ENCODE data around the gene RNASE11. TPM values are rescaled to one million over a fixed set of nuclear protein-coding genes. Genes with fewer than 3 reads are reported as not detected.

The RNASE11 gene
- total RNA-seq, 2 experiments from 2014 or later: not detected

DNA sequence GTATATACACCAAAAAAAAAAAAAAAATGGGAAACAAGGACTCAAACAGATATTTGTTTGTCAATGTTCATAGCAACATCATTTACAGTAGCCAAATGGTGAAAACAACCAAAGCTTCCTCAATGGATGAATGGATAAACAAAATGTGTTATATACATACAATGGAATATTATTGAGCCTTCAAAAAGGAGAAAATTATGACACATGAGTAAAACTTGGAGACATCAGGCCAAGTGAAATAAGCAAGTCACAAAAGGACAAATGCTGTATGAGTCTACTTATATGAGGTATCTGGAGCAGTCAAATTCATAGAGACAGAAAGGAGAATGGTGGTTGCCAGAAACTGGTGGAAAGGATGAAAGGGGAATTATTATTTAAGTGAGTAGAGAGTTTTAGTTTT, 34.8 kb downstream of the RNASE11 start:
- H3K9me3 ChIP-seq (ENCODE audit: control insufficient read depth in 1 of 2, insufficient read depth in 1 of 2, low read length in 2 of 2): no peaks in the 10 kb centered on the region
- intact Hi-C loops (cut with DNase I, micrococcal nuclease): no loop called here
- no peaks in the 10 kb centered on the region for H3K4me1 ChIP-seq (ENCODE audit: insufficient read depth, low read length)
- H3K36me3 ChIP-seq (ENCODE audit: insufficient read depth, low read length): no peaks in the 10 kb centered on the region
- H3K27me3 ChIP-seq (ENCODE audit: control insufficient read depth in 1 of 2, insufficient read depth in 2 of 2, low read length in 2 of 2): peaks cover 0 to 7% of the 10 kb centered on the region in 2 experiments
- DNase-seq (no peak), ATAC-seq (ENCODE audit: poor library complexity) (no peak)
- Mint-ChIP-seq H3K4me3 (no peak overlapping the region), H3K36me3 (ENCODE audit: low read depth) (no peaks in the 10 kb centered on the region), H3K27ac (no peak overlapping the region), H3K9me3 (no peaks in the 10 kb centered on the region), H3K4me1 (ENCODE audit: low read depth) (no peaks in the 10 kb centered on the region), H3K27me3 (peaks cover 4% of the 10 kb centered on the region)
- ChIA-PET CTCF (no interaction called here), POLR2A (no interaction called here)
- no peak overlapping the region for H3K4me3 ChIP-seq (ENCODE audit: low read length)
- TF ChIP-seq, protein P1, sequence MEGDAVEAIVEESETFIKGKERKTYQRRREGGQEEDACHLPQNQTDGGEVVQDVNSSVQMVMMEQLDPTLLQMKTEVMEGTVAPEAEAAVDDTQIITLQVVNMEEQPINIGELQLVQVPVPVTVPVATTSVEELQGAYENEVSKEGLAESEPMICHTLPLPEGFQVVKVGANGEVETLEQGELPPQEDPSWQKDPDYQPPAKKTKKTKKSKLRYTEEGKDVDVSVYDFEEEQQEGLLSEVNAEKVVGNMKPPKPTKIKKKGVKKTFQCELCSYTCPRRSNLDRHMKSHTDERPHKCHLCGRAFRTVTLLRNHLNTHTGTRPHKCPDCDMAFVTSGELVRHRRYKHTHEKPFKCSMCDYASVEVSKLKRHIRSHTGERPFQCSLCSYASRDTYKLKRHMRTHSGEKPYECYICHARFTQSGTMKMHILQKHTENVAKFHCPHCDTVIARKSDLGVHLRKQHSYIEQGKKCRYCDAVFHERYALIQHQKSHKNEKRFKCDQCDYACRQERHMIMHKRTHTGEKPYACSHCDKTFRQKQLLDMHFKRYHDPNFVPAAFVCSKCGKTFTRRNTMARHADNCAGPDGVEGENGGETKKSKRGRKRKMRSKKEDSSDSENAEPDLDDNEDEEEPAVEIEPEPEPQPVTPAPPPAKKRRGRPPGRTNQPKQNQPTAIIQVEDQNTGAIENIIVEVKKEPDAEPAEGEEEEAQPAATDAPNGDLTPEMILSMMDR (IDR thresholded peaks at IDR 0.05): no peak
- no peak overlapping the region for H3K27ac ChIP-seq (ENCODE audit: low read depth in 1 of 2, low read length in 2 of 2)

DNA sequence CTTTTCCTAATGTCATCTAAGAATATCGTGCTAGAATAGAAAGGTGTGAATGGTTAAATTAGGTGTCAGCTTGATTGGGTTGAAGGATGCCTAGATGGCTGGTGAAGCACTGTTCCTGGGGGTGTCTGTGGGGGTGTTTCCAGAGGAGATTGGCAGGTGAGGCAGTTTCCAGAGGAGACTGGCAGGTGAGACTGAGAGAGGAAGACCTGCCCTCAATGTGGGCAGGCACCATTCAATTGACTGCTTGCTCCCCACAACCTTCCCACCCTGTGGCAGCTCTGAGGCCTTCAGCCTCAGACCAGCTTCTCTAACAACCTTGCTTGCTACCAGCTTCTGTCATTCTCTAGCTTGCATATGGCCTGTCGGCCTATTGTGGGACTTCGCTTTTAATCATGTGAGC, 36.2 kb downstream of the RNASE11 start:
- no peak overlapping the region for H3K4me3 Mint-ChIP-seq
- ChIA-PET POLR2A (no interaction called here), CTCF (no interaction called here)
- DNase-seq (no peak), ATAC-seq (ENCODE audit: poor library complexity) (no peak)
- H3K36me3 Mint-ChIP-seq (ENCODE audit: low read depth): no peaks in the 10 kb centered on the region
- H3K9me3 ChIP-seq (ENCODE audit: control insufficient read depth in 1 of 2, insufficient read depth in 1 of 2, low read length in 2 of 2): no peaks in the 10 kb centered on the region
- H3K36me3 ChIP-seq (ENCODE audit: insufficient read depth, low read length): no peaks in the 10 kb centered on the region
- H3K4me3 ChIP-seq (ENCODE audit: low read length): no peak overlapping the region
- no peak overlapping the region for H3K27ac Mint-ChIP-seq
- peaks cover 5% of the 10 kb centered on the region for H3K27me3 Mint-ChIP-seq
- no peaks in the 10 kb centered on the region for H3K4me1 Mint-ChIP-seq (ENCODE audit: low read depth)
- H3K4me1 ChIP-seq (ENCODE audit: insufficient read depth, low read length): no peaks in the 10 kb centered on the region
- no peak overlapping the region for H3K27ac ChIP-seq (ENCODE audit: low read depth in 1 of 2, low read length in 2 of 2)
- no peaks in the 10 kb centered on the region for H3K9me3 Mint-ChIP-seq
- TF ChIP-seq, protein P1 (IDR thresholded peaks at IDR 0.05): no peak
- intact Hi-C loops (cut with DNase I, micrococcal nuclease): no loop called here
- H3K27me3 ChIP-seq (ENCODE audit: control insufficient read depth in 1 of 2, insufficient read depth in 2 of 2, low read length in 2 of 2): peaks cover 1 to 4% of the 10 kb centered on the region in 2 experiments

DNA sequence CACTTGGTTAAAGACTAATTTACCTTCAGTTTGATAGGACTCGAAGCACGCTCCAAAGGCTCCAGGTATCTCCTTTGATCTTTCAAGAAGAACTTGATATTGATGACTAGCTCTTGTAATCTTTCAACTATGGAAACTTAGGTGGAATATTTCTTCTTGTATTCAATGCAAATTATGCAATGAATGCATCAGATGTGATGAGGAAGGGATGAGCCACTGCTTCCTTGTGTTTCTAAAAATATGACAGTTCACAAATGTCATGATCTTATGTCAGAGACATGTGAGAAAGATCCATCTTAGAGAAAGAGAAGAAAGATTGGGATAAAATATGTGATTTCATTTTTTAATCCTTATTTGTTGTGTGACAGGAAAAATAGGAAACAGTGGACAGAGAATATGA, 36.9 kb downstream of the RNASE11 start:
- ChIA-PET CTCF (no interaction called here), POLR2A (no interaction called here)
- no peaks in the 10 kb centered on the region for H3K4me1 ChIP-seq (ENCODE audit: insufficient read depth, low read length)
- no peak overlapping the region for H3K27ac ChIP-seq (ENCODE audit: low read depth in 1 of 2, low read length in 2 of 2)
- H3K36me3 ChIP-seq (ENCODE audit: insufficient read depth, low read length): no peaks in the 10 kb centered on the region
- TF ChIP-seq, protein P1 (IDR thresholded peaks at IDR 0.05): no peak
- intact Hi-C loops (cut with DNase I, micrococcal nuclease): no loop called here
- no peak for DNase-seq
- no peaks in the 10 kb centered on the region for H3K36me3 Mint-ChIP-seq (ENCODE audit: low read depth)
- no peak overlapping the region for H3K27ac Mint-ChIP-seq
- ATAC-seq (ENCODE audit: poor library complexity): no peak
- no peak overlapping the region for H3K4me3 Mint-ChIP-seq
- H3K4me1 Mint-ChIP-seq (ENCODE audit: low read depth): no peaks in the 10 kb centered on the region
- no peaks in the 10 kb centered on the region for H3K9me3 Mint-ChIP-seq
- peaks cover 0 to 8% of the 10 kb centered on the region in 2 experiments for H3K27me3 ChIP-seq (ENCODE audit: control insufficient read depth in 1 of 2, insufficient read depth in 2 of 2, low read length in 2 of 2)
- H3K4me3 ChIP-seq (ENCODE audit: low read length): no peak overlapping the region
- peaks cover 5% of the 10 kb centered on the region for H3K27me3 Mint-ChIP-seq
- no peaks in the 10 kb centered on the region for H3K9me3 ChIP-seq (ENCODE audit: control insufficient read depth in 1 of 2, insufficient read depth in 1 of 2, low read length in 2 of 2)

All from CD4-positive, alpha-beta T cell (primary cell).